Measurements from ENCODE around the gene KRTAP25-1. TPM values are rescaled to one million over a fixed set of nuclear protein-coding genes. Genes with fewer than 3 reads are reported as not detected.

The KRTAP25-1 gene
- total RNA-seq, 4 donors from 2014 or later = not detected

- TF ChIP-seq CTCF (IDR thresholded peaks at IDR 0.05) (no peak), POLR2A (IDR thresholded peaks at IDR 0.05) (no peak)
- H3K27me3 ChIP-seq = no peaks in the 10 kb centered on the region
- intact Hi-C loops (cut with DNase I) = no loop called here
- no peaks in the 10 kb centered on the region for H3K9me3 ChIP-seq
- no peaks in the 10 kb centered on the region for H3K36me3 ChIP-seq
- H3K4me3 ChIP-seq = no peak overlapping the region
- no peaks in the 10 kb centered on the region for H3K4me1 ChIP-seq
- WGBS, 2 donors = 64 to 81% methylated on average over 3 of the region's 3 CpGs
- no peak overlapping the region for H3K27ac ChIP-seq
- DNase-seq = no peak
Measured at GRCh38 chr21:30333736-30334135, 44.4 kb upstream of the KRTAP25-1 start.

- DNase-seq = no peak
- no peaks in the 10 kb centered on the region for H3K9me3 ChIP-seq
- no peak overlapping the region for H3K27ac ChIP-seq
- no peaks in the 10 kb centered on the region for H3K4me1 ChIP-seq
- H3K36me3 ChIP-seq = no peaks in the 10 kb centered on the region
- no peak for TF ChIP-seq CTCF (IDR thresholded peaks at IDR 0.05)
- no peak for TF ChIP-seq POLR2A (IDR thresholded peaks at IDR 0.05)
- H3K4me3 ChIP-seq = no peak overlapping the region
- 72 to 90% methylated on average over 2 of the region's 2 CpGs for WGBS, 2 donors
- no peaks in the 10 kb centered on the region for H3K27me3 ChIP-seq
- intact Hi-C loops (cut with DNase I) = no loop called here
Measured at GRCh38 chr21:30332681-30333080, 43.4 kb upstream of the KRTAP25-1 start.

GRCh38 chr21:30329203-30329875 is 40.0 kb upstream of the KRTAP25-1 start:
- no peak overlapping the region for H3K4me3 ChIP-seq
- intact Hi-C loops (cut with DNase I) = no loop called here
- peaks cover 0 to 6% (median 0%) of the 10 kb centered on the region in 3 donors for H3K9me3 ChIP-seq
- no peak for TF ChIP-seq POLR2A (IDR thresholded peaks at IDR 0.05)
- no peak overlapping the region for H3K27ac ChIP-seq
- no peak for DNase-seq
- 57 to 75% methylated on average over 4 of the region's 4 CpGs for WGBS, 2 donors
- H3K36me3 ChIP-seq = no peaks in the 10 kb centered on the region
- no peaks in the 10 kb centered on the region for H3K4me1 ChIP-seq
- no peaks in the 10 kb centered on the region for H3K27me3 ChIP-seq

GRCh38 chr21:30326390-30326789 is 37.1 kb upstream of the KRTAP25-1 start:
- Histone ChIP-seq H3K27ac (no peak overlapping the region), H3K9me3 (peaks cover 0 to 6% (median 0%) of the 10 kb centered on the region in 3 donors), H3K36me3 (no peaks in the 10 kb centered on the region), H3K4me1 (no peaks in the 10 kb centered on the region), H3K4me3 (no peak overlapping the region), H3K27me3 (no peaks in the 10 kb centered on the region)
- no peak for TF ChIP-seq CTCF (IDR thresholded peaks at IDR 0.05)
- TF ChIP-seq POLR2A (IDR thresholded peaks at IDR 0.05) = no peak
- no peak for DNase-seq
- intact Hi-C loops (cut with DNase I) = no loop called here

- 76 to 92% methylated on average over 2 of the region's 2 CpGs for WGBS, 2 donors
- Histone ChIP-seq H3K27ac (no peak within 1 kb of the TSS), H3K9me3 (no peaks in the 10 kb centered on the region), H3K4me1 (no peaks in the 10 kb centered on the region), H3K27me3 (no peaks in the 10 kb centered on the region), H3K4me3 (no peak within 1 kb of the TSS), H3K36me3 (no peaks in the 10 kb centered on the region)
- TF ChIP-seq CTCF (IDR thresholded peaks at IDR 0.05) (no peak), POLR2A (IDR thresholded peaks at IDR 0.05) (no peak)
- intact Hi-C loops (cut with DNase I) = no loop called here
- DNase-seq = no peak
Measured at GRCh38 chr21:30320215-30320614, 30.9 kb upstream of the KRTAP25-1 start, which contains the start of gene KRTAP26-1. KRTAP26-1 (minus strand) TSS chr21:30320315; CDS start chr21:30320035, 280 bp downstream.

- DNase-seq = no peak
- no peaks in the 10 kb centered on the region for H3K36me3 ChIP-seq
- no peak overlapping the region for H3K27ac ChIP-seq
- no peak for TF ChIP-seq CTCF (IDR thresholded peaks at IDR 0.05)
- no peak for TF ChIP-seq POLR2A (IDR thresholded peaks at IDR 0.05)
- no peak overlapping the region for H3K4me3 ChIP-seq
- 84 to 85% methylated on average over 2 of the region's 2 CpGs for WGBS, 2 donors
- intact Hi-C loops (cut with DNase I) = no loop called here
- H3K4me1 ChIP-seq = no peaks in the 10 kb centered on the region
- no peaks in the 10 kb centered on the region for H3K27me3 ChIP-seq
- no peaks in the 10 kb centered on the region for H3K9me3 ChIP-seq
Measured at GRCh38 chr21:30315701-30316100, 26.4 kb upstream of the KRTAP25-1 start.
